Endothelial cell of umbilical vein (primary cell): ENCODE measurements around the gene LRRIQ1. TPM values are rescaled to one million over a fixed set of nuclear protein-coding genes. Genes with fewer than 3 reads are reported as not detected.

Experiments used
- BruUV-seq: library from RNA; stranded (reverse); fragments of 400-500 nt; replicated peaks from 2 replicates; lab custom pipeline; 2021; lab: Mats Ljungman, UMichigan
- CTCF ChIA-PET: fragments of 300-600, 350-600 bp; sonication (Branson Sonifier 250); formaldehyde crosslinking; loops from one replicate; lab custom pipeline; 2021; ENCODE audit warnings: antibody characterized with exemption, inconsistent platforms; lab: Charles Lee
- POLR2A ChIA-PET: fragments of 300-600, 350-600 bp; sonication (Branson Sonifier 250); formaldehyde crosslinking; loops from one replicate; lab custom pipeline; 2021; ENCODE audit warnings: antibody characterized with exemption, inconsistent platforms; lab: Charles Lee
- DNase-seq: peaks from one replicate; pipeline ENCODE4 v3.0.0-alpha.2; 2011; ENCODE audit warnings: low read depth, low spot score
- FAIRE-seq: peaks from 2 replicates; lab custom pipeline; 2011; peaks lifted over from hg19 to GRCh38; lab: Jason Lieb, UNC
- H2AFZ ChIP-seq: 2 replicates; pipeline ENCODE4 v1.6.0; 2012; ENCODE audit warnings: low read depth, low read length, control low read depth, inconsistent platforms
- H3K27ac ChIP-seq: 2 replicates; pipeline ENCODE4 v1.5.1; 2011; ENCODE audit warnings: low read depth, mild to moderate bottlenecking, control low read depth, low read length, moderate library complexity; ENCODE audit not compliant: insufficient read depth
- H3K27me3 ChIP-seq, 2 experiments: 2 replicates each; pipeline versions ENCODE4 v1.6.0 to v1.6.1; 2011; ENCODE audit warnings: low read length in 2 of 2, mixed read lengths in 1 of 2; ENCODE audit not compliant: control insufficient read depth in 2 of 2, insufficient read depth in 2 of 2
- H3K36me3 ChIP-seq, 2 experiments: 2 replicates in 1 of 2; 3 replicates in 1 of 2; pipeline ENCODE4 v1.5.1; 2011; ENCODE audit warnings: low read length in 2 of 2, mild to moderate bottlenecking in 1 of 2, moderate library complexity in 1 of 2; ENCODE audit not compliant: control insufficient read depth in 2 of 2, insufficient read depth in 2 of 2; ENCODE audit errors: extremely low read depth in 1 of 2
- H3K4me1 ChIP-seq: 3 replicates; pipeline ENCODE4 v1.5.1; 2011; ENCODE audit warnings: mild to moderate bottlenecking, low read length; ENCODE audit not compliant: control insufficient read depth, insufficient read depth; ENCODE audit errors: extremely low read depth
- H3K4me2 ChIP-seq: 2 replicates; pipeline ENCODE4 v1.6.1; 2011; ENCODE audit warnings: low read length, control low read depth, mixed read lengths; ENCODE audit not compliant: insufficient read depth
- H3K4me3 ChIP-seq, 3 experiments: fragments of 200-600 bp in 1 of 3; sonication (generic), shearing (Covaris generic) in 1 of 3; replicated peaks in 1 of 3; 2 replicates each; pipeline ENCODE4 v1.5.1; 2011 to 2016; ENCODE audit warnings: control low read depth in 3 of 3, low read length in 3 of 3, mild to moderate bottlenecking in 2 of 3, inconsistent platforms in 1 of 3, low read depth in 1 of 3, moderate library complexity in 1 of 3; ENCODE audit not compliant: insufficient read depth in 1 of 3
- H3K79me2 ChIP-seq: 2 replicates; pipeline ENCODE4 v1.6.0; 2012; ENCODE audit warnings: low read length, inconsistent platforms; ENCODE audit not compliant: control insufficient read depth, insufficient read depth
- H3K9ac ChIP-seq: replicated peaks from 2 replicates; pipeline ENCODE3; 2011; ENCODE audit warnings: low read length, control low read depth; ENCODE audit not compliant: insufficient read depth; ENCODE audit errors: extremely low read depth
- H3K9me1 ChIP-seq: replicated peaks from 3 replicates; pipeline ENCODE4 v1.6.0; 2011; ENCODE audit warnings: mild to moderate bottlenecking, low read length; ENCODE audit not compliant: control insufficient read depth, insufficient read depth; ENCODE audit errors: extremely low read depth
- H3K9me3 ChIP-seq: replicated peaks from 2 replicates; pipeline ENCODE4 v1.5.1; 2012; ENCODE audit warnings: low read length, inconsistent platforms; ENCODE audit not compliant: control insufficient read depth, insufficient read depth
- H4K20me1 ChIP-seq: replicated peaks from 2 replicates; pipeline ENCODE3; 2011; ENCODE audit warnings: mild to moderate bottlenecking, low read length; ENCODE audit not compliant: control insufficient read depth, insufficient read depth; ENCODE audit errors: extremely low read depth
- CTCF ChIP-seq, 2 donors: IDR thresholded peaks; 1 replicate in 1 of 2; 2 replicates in 1 of 2; pipeline ENCODE4 v1.5.1; 2011; ENCODE audit warnings: low read length in 2 of 2, mild to moderate bottlenecking in 2 of 2, moderate library complexity in 2 of 2, control low read depth in 1 of 2, inconsistent platforms in 1 of 2, low read depth in 1 of 2; ENCODE audit not compliant: insufficient read depth in 1 of 2; ENCODE audit errors: extremely low read depth in 1 of 2
- EZH2 ChIP-seq: IDR thresholded peaks from 2 replicates; pipeline ENCODE4 v1.6.1; 2012; ENCODE audit warnings: borderline replicate concordance, low read depth, mild to moderate bottlenecking, moderate library complexity, low read length, inconsistent platforms; ENCODE audit not compliant: severe bottlenecking
- FOS ChIP-seq: IDR thresholded peaks from 2 replicates; pipeline ENCODE4 v1.6.1; 2011; ENCODE audit warnings: mild to moderate bottlenecking, low read length, moderate library complexity, borderline replicate concordance; ENCODE audit not compliant: insufficient read depth
- GATA2 ChIP-seq: IDR thresholded peaks from 2 replicates; pipeline ENCODE4 v1.7.0; 2011; ENCODE audit warnings: low read depth, mild to moderate bottlenecking, moderate library complexity, mixed read lengths, low read length; ENCODE audit not compliant: insufficient read length, insufficient read depth
- JUN ChIP-seq: IDR thresholded peaks from 2 replicates; pipeline ENCODE4 v1.6.1; 2011; ENCODE audit warnings: borderline replicate concordance, low read depth; ENCODE audit not compliant: insufficient read length, insufficient read depth
- MAX ChIP-seq: IDR thresholded peaks from 2 replicates; pipeline ENCODE4 v1.6.1; 2011; ENCODE audit not compliant: insufficient read depth, insufficient read length
- MYC ChIP-seq: IDR thresholded peaks from one replicate; pipeline ENCODE4 v1.6.1; 2011; ENCODE audit warnings: mild to moderate bottlenecking, low read depth, low read length
- POLR2A ChIP-seq: IDR thresholded peaks from 2 replicates; pipeline ENCODE4 v1.6.1; 2012; ENCODE audit warnings: low read depth, mild to moderate bottlenecking, control low read depth, low read length
- POLR2AphosphoS5 ChIP-seq: IDR thresholded peaks from 2 replicates; pipeline ENCODE4 v1.6.1; 2012; ENCODE audit warnings: low read depth, mild to moderate bottlenecking, control low read depth, low read length, moderate library complexity; ENCODE audit not compliant: insufficient read depth
- dilution Hi-C: fragments of 300-500 bp; cut with MboI; formaldehyde crosslinking; loops from one replicate; pipeline ENCODE4 v1.15.0; 2019; ENCODE audit warnings: low sequenced_read_pairs; ENCODE audit not compliant: extremely low pct_ligation_motif_present
- intact Hi-C: fragments of 100-400 bp; cut with micrococcal nuclease; formaldehyde crosslinking; loops from one replicate; pipeline ENCODE4 v1.10.0; 2022
- polyA plus RNA-seq, 4 experiments: library from polyadenylated mRNA; depleted of rRNA in 3 of 4; stranded (reverse) in 3 of 4; unstranded in 1 of 4; fragments of >200 nt; gene quantifications; 2 replicates each; pipeline versions ENCODE4 v1.2.1 to v1.2.3, GENCODE V29; 2011 to 2012; ENCODE audit warnings: missing spikeins in 1 of 4
- total RNA-seq: library from RNA; stranded (reverse); gene quantifications from 2 replicates; pipeline ENCODE4 v1.2.3, GENCODE V29; 2021

The LRRIQ1 gene
- total and polyA plus RNA-seq, 2 donors (not counting 3 experiments of a cell fraction or from before 2014, with no cell fraction given) = 0.08 to 0.20 TPM

GRCh38 chr12:85147331-85147730 lies 111.2 kb downstream of the LRRIQ1 start:
- Histone ChIP-seq H3K9me1 (no peaks in the 10 kb centered on the region), H4K20me1 (no peaks in the 10 kb centered on the region), H3K36me3 (no peaks in the 10 kb centered on the region), H3K9ac (no peak overlapping the region), H3K79me2 (no peaks in the 10 kb centered on the region), H3K9me3 (no peaks in the 10 kb centered on the region), H3K4me1 (no peaks in the 10 kb centered on the region), H3K4me3 (no peak overlapping the region), H2AFZ (no peak overlapping the region), H3K4me2 (no peak overlapping the region), H3K27me3 (no peaks in the 10 kb centered on the region), H3K27ac (no peak overlapping the region)
- no peak for FAIRE-seq
- intact Hi-C loops = no loop called here
- dilution Hi-C loops = no loop called here
- DNase-seq = no peak
- TF ChIP-seq GATA2 (no peak), POLR2AphosphoS5 (no peak), CTCF (IDR thresholded peaks at IDR 0.05; ENCODE audit: extremely low read depth in 1 of 2, insufficient read depth in 1 of 2, low read depth in 1 of 2, low read length in 2 of 2) (no peak), POLR2A (no peak), MYC (no peak), FOS (no peak), JUN (no peak), EZH2 (no peak), MAX (no peak)
- POLR2A ChIA-PET = no interaction called here
- BruUV-seq = no TSS peak
- CTCF ChIA-PET = no interaction called here
